Activated T-helper 17 cell treated with anti-CD3 and anti-CD28 coated beads, Interleukin-2, amount 50 U/mL, for 72 hours (primary cell): Measurements from ENCODE around the gene TUBGCP3. TPM values are rescaled to one million over a fixed set of nuclear protein-coding genes. Genes with fewer than 3 reads are reported as not detected.

ENCODE experiments used
- ATAC-seq: fragments of 150-1000 bp; cut with Tn5 transposase; replicated peaks from 2 replicates; pipeline ENCODE4 v1.10.0; 2021; ENCODE audit warnings: mild to moderate bottlenecking, moderate library complexity
- H3K27ac Mint-ChIP-seq: one replicate; pipeline ENCODE4 v1.8.0; 2022; ENCODE audit warnings: mixed read lengths
- H3K27me3 Mint-ChIP-seq: one replicate; pipeline ENCODE4 v1.8.0; 2022; ENCODE audit warnings: mixed read lengths
- H3K36me3 Mint-ChIP-seq: one replicate; pipeline ENCODE4 v1.8.0; 2022; ENCODE audit warnings: low read depth, mild to moderate bottlenecking, mixed read lengths
- H3K4me1 Mint-ChIP-seq: one replicate; pipeline ENCODE4 v1.8.0; 2022; ENCODE audit warnings: mixed read lengths
- H3K4me3 Mint-ChIP-seq: one replicate; pipeline ENCODE4 v1.8.0; 2022; ENCODE audit warnings: mild to moderate bottlenecking, mixed read lengths
- H3K9me3 Mint-ChIP-seq: one replicate; pipeline ENCODE4 v1.8.0; 2022; ENCODE audit warnings: mixed read lengths
- total RNA-seq, 2 donors: library from RNA; stranded (reverse); gene quantifications; one replicate each; pipeline ENCODE4 v1.2.3, GENCODE V29; 2022

The TUBGCP3 gene
- total RNA-seq, 2 donors from 2014 or later, result 31.3 to 46.4 TPM

GRCh38 chr13:112602189-112602588 is 14.2 kb upstream of the TUBGCP3 start:
- H3K27ac Mint-ChIP-seq, result no peak overlapping the region
- no peak for ATAC-seq
- peaks cover 23% of the 10 kb centered on the region for H3K27me3 Mint-ChIP-seq
- no peaks in the 10 kb centered on the region for H3K36me3 Mint-ChIP-seq
- H3K4me3 Mint-ChIP-seq, result no peak overlapping the region
- no peaks in the 10 kb centered on the region for H3K4me1 Mint-ChIP-seq
- no peaks in the 10 kb centered on the region for H3K9me3 Mint-ChIP-seq

- Mint-ChIP-seq H3K27me3 (peaks cover 29% of the 10 kb centered on the region), H3K9me3 (no peaks in the 10 kb centered on the region), H3K36me3 (no peaks in the 10 kb centered on the region), H3K4me3 (no peak overlapping the region), H3K4me1 (no peaks in the 10 kb centered on the region), H3K27ac (no peak overlapping the region)
- ATAC-seq, result no peak
Observed at GRCh38 chr13:112601371-112601770, 13.4 kb upstream of the TUBGCP3 start.

GRCh38 chr13:112596235-112596634 is 8.3 kb upstream of the TUBGCP3 start:
- H3K4me1 Mint-ChIP-seq, result no peaks in the 10 kb centered on the region

GRCh38 chr13:112592647-112593046 is 4.7 kb upstream of the TUBGCP3 start:
- no peak overlapping the region for H3K27ac Mint-ChIP-seq
- no peak for ATAC-seq
- peaks cover 24% of the 10 kb centered on the region for H3K27me3 Mint-ChIP-seq

More at GRCh38 chr13:112596235-112596634, 8.3 kb upstream of the TUBGCP3 start:
- H3K36me3 Mint-ChIP-seq, result no peaks in the 10 kb centered on the region
- no peak for ATAC-seq
- H3K9me3 Mint-ChIP-seq, result no peaks in the 10 kb centered on the region
- H3K27me3 Mint-ChIP-seq, result peaks cover 27% of the 10 kb centered on the region
- no peak overlapping the region for H3K4me3 Mint-ChIP-seq
- no peak overlapping the region for H3K27ac Mint-ChIP-seq

GRCh38 chr13:112592181-112592580 is 4.2 kb upstream of the TUBGCP3 start:
- Mint-ChIP-seq H3K9me3 (no peaks in the 10 kb centered on the region), H3K36me3 (no peaks in the 10 kb centered on the region), H3K27me3 (peaks cover 20% of the 10 kb centered on the region), H3K4me3 (no peak overlapping the region), H3K27ac (no peak overlapping the region), H3K4me1 (peaks cover 6% of the 10 kb centered on the region)
- no peak for ATAC-seq

More at GRCh38 chr13:112592647-112593046, 4.7 kb upstream of the TUBGCP3 start:
- Mint-ChIP-seq H3K36me3 (no peaks in the 10 kb centered on the region), H3K9me3 (no peaks in the 10 kb centered on the region), H3K4me1 (peaks cover 4% of the 10 kb centered on the region), H3K4me3 (no peak overlapping the region)

- peaks cover 16% of the 10 kb centered on the region for H3K4me1 Mint-ChIP-seq
- no peaks in the 10 kb centered on the region for H3K36me3 Mint-ChIP-seq
- H3K27me3 Mint-ChIP-seq, result no peaks in the 10 kb centered on the region
- H3K9me3 Mint-ChIP-seq, result no peaks in the 10 kb centered on the region
- H3K27ac Mint-ChIP-seq, result peak overlapping the region; percentile 95
- H3K4me3 Mint-ChIP-seq, result peak overlapping the region; percentile 97
- ATAC-seq, result peak; percentile 2
Observed at GRCh38 chr13:112588490-112589297, 741 bp upstream of the TUBGCP3 start.

GRCh38 chr13:112587212-112587763 is 665 bp downstream of the TUBGCP3 start:
- no peaks in the 10 kb centered on the region for H3K27me3 Mint-ChIP-seq
- no peaks in the 10 kb centered on the region for H3K9me3 Mint-ChIP-seq
- peak overlapping the region; percentile 95 for H3K27ac Mint-ChIP-seq
- H3K4me3 Mint-ChIP-seq, result peak overlapping the region; percentile 97
- peak; percentile 90 for ATAC-seq
- peaks cover 18% of the 10 kb centered on the region for H3K4me1 Mint-ChIP-seq
- H3K36me3 Mint-ChIP-seq, result no peaks in the 10 kb centered on the region

GRCh38 chr13:112586334-112586960 is 1.5 kb downstream of the TUBGCP3 start:
- no peaks in the 10 kb centered on the region for H3K9me3 Mint-ChIP-seq
- no peaks in the 10 kb centered on the region for H3K27me3 Mint-ChIP-seq
- ATAC-seq, result no peak
- H3K27ac Mint-ChIP-seq, result peak overlapping the region; percentile 95
- H3K4me3 Mint-ChIP-seq, result peak overlapping the region; percentile 97
- H3K36me3 Mint-ChIP-seq, result no peaks in the 10 kb centered on the region
- H3K4me1 Mint-ChIP-seq, result peaks cover 25% of the 10 kb centered on the region

GRCh38 chr13:112583592-112584277 is 4.2 kb downstream of the TUBGCP3 start:
- H3K27ac Mint-ChIP-seq, result peak overlapping the region; percentile 20
- no peak for ATAC-seq
- no peaks in the 10 kb centered on the region for H3K27me3 Mint-ChIP-seq
- no peak overlapping the region for H3K4me3 Mint-ChIP-seq
- H3K9me3 Mint-ChIP-seq, result no peaks in the 10 kb centered on the region
- peaks cover 28% of the 10 kb centered on the region for H3K4me1 Mint-ChIP-seq
- H3K36me3 Mint-ChIP-seq, result peaks cover 3% of the 10 kb centered on the region

- no peak for ATAC-seq
- peaks cover 6% of the 10 kb centered on the region for H3K36me3 Mint-ChIP-seq
- no peak overlapping the region for H3K4me3 Mint-ChIP-seq
- no peaks in the 10 kb centered on the region for H3K27me3 Mint-ChIP-seq
- no peaks in the 10 kb centered on the region for H3K9me3 Mint-ChIP-seq
- peaks cover 29% of the 10 kb centered on the region for H3K4me1 Mint-ChIP-seq
- peak overlapping the region; percentile 18 for H3K27ac Mint-ChIP-seq
Observed at GRCh38 chr13:112582263-112582662, 5.7 kb downstream of the TUBGCP3 start.

- H3K36me3 Mint-ChIP-seq, result peaks cover 6% of the 10 kb centered on the region
- no peak overlapping the region for H3K4me3 Mint-ChIP-seq
Observed at GRCh38 chr13:112580912-112581311, 7.0 kb downstream of the TUBGCP3 start.

GRCh38 chr13:112580211-112580610 is 7.7 kb downstream of the TUBGCP3 start:
- no peaks in the 10 kb centered on the region for H3K27me3 Mint-ChIP-seq
- no peak for ATAC-seq
- no peak overlapping the region for H3K4me3 Mint-ChIP-seq
- H3K4me1 Mint-ChIP-seq, result peaks cover 25% of the 10 kb centered on the region
- peaks cover 6% of the 10 kb centered on the region for H3K36me3 Mint-ChIP-seq
- H3K9me3 Mint-ChIP-seq, result no peaks in the 10 kb centered on the region
- H3K27ac Mint-ChIP-seq, result no peak overlapping the region

More at GRCh38 chr13:112580912-112581311, 7.0 kb downstream of the TUBGCP3 start:
- no peak for ATAC-seq
- Mint-ChIP-seq H3K9me3 (no peaks in the 10 kb centered on the region), H3K4me1 (peaks cover 23% of the 10 kb centered on the region), H3K27me3 (no peaks in the 10 kb centered on the region), H3K27ac (peak overlapping the region; percentile 11)

- Mint-ChIP-seq H3K9me3 (no peaks in the 10 kb centered on the region), H3K4me1 (peaks cover 29% of the 10 kb centered on the region), H3K4me3 (no peak overlapping the region), H3K36me3 (peaks cover 6% of the 10 kb centered on the region), H3K27me3 (no peaks in the 10 kb centered on the region), H3K27ac (no peak overlapping the region)
- no peak for ATAC-seq
Observed at GRCh38 chr13:112579310-112579843, 8.6 kb downstream of the TUBGCP3 start.

- no peak overlapping the region for H3K27ac Mint-ChIP-seq
Observed at GRCh38 chr13:112576768-112577167, 11.2 kb downstream of the TUBGCP3 start.

More at GRCh38 chr13:112576768-112577167, 11.2 kb downstream of the TUBGCP3 start:
- Mint-ChIP-seq H3K9me3 (no peaks in the 10 kb centered on the region), H3K36me3 (peaks cover 6% of the 10 kb centered on the region), H3K4me3 (no peak overlapping the region), H3K4me1 (peaks cover 40% of the 10 kb centered on the region), H3K27me3 (no peaks in the 10 kb centered on the region)
- no peak for ATAC-seq
